H1 (cell line): ENCODE data around the gene NEK4. TPM values are rescaled to one million over a fixed set of nuclear protein-coding genes. Genes with fewer than 3 reads are reported as not detected.

Experiments
- CTCF ChIA-PET: fragments of 300-600 bp; sonication (Branson Sonifier 250); formaldehyde crosslinking; loops from one replicate; lab custom pipeline; 2021; ENCODE audit not compliant: partially characterized antibody; lab: Charles Lee
- POLR2A ChIA-PET: fragments of 300-600 bp; sonication (Branson Sonifier 250); formaldehyde crosslinking; loops from one replicate; lab custom pipeline; 2021; ENCODE audit warnings: inconsistent platforms; ENCODE audit not compliant: partially characterized antibody; lab: Charles Lee
- DNase-seq, 2 experiments: peaks; one replicate each; pipeline versions ENCODE4 v3.0.0 to v3.0.0-alpha.2; 2010 to 2022; ENCODE audit warnings: low spot score in 2 of 2, low read depth in 1 of 2, mixed read lengths in 1 of 2
- FAIRE-seq: peaks from 2 replicates; lab custom pipeline; 2011; peaks lifted over from hg19 to GRCh38; lab: Jason Lieb, UNC
- H2AFZ ChIP-seq: 2 replicates; pipeline ENCODE4 v1.8.1; 2012; ENCODE audit warnings: low read length, inconsistent platforms
- H2AK5ac ChIP-seq: 2 replicates; pipeline ENCODE4 v1.6.1; 2013; ENCODE audit warnings: low read depth, low read length
- H2BK120ac ChIP-seq: replicated peaks from 2 replicates; pipeline ENCODE3; 2013; ENCODE audit warnings: low read depth, low read length, inconsistent platforms
- H2BK12ac ChIP-seq: 2 replicates; pipeline ENCODE4 v1.6.1; 2013; ENCODE audit warnings: low read depth, low read length
- H2BK15ac ChIP-seq: 2 replicates; pipeline ENCODE4 v1.6.1; 2013; ENCODE audit warnings: low read length
- H2BK20ac ChIP-seq: 2 replicates; pipeline ENCODE4 v1.6.1; 2013; ENCODE audit warnings: low read length
- H2BK5ac ChIP-seq: 2 replicates; pipeline ENCODE4 v1.6.1; 2013; ENCODE audit warnings: low read depth, low read length
- H3K14ac ChIP-seq: 2 replicates; pipeline ENCODE4 v1.6.1; 2013; ENCODE audit warnings: inconsistent platforms; ENCODE audit not compliant: insufficient read length
- H3K18ac ChIP-seq: 2 replicates; pipeline ENCODE4 v1.6.1; 2013; ENCODE audit warnings: low read length; ENCODE audit errors: extremely low read depth
- H3K23ac ChIP-seq: 2 replicates; pipeline ENCODE4 v1.6.1; 2013; ENCODE audit warnings: inconsistent platforms; ENCODE audit not compliant: insufficient read length
- H3K23me2 ChIP-seq: 2 replicates; pipeline ENCODE4 v1.6.1; 2013; ENCODE audit warnings: low read depth, low read length
- H3K27ac ChIP-seq: 2 replicates; pipeline ENCODE4 v1.6.1; 2011; ENCODE audit warnings: low read depth, low read length, inconsistent platforms
- H3K27me3 ChIP-seq, 4 experiments: replicated peaks in 1 of 4; 1 replicate in 1 of 4; 2 replicates in 3 of 4; pipeline versions ENCODE4 v1.6.1 to v1.8.1; 2011 to 2013; ENCODE audit warnings: low read length in 3 of 4, mild to moderate bottlenecking in 3 of 4, inconsistent platforms in 2 of 4, mixed read lengths in 2 of 4, moderate library complexity in 1 of 4; ENCODE audit not compliant: control insufficient read depth in 3 of 4, insufficient read depth in 3 of 4; ENCODE audit errors: extremely low read depth in 1 of 4
- H3K36me3 ChIP-seq, 4 experiments: 2 replicates each; pipeline versions ENCODE4 v1.6.1 to v1.8.1; 2011 to 2013; ENCODE audit warnings: mild to moderate bottlenecking in 4 of 4, low read length in 3 of 4, moderate library complexity in 2 of 4, control low read depth in 1 of 4, inconsistent platforms in 1 of 4; ENCODE audit not compliant: insufficient read depth in 4 of 4, control insufficient read depth in 2 of 4
- H3K4ac ChIP-seq: replicated peaks from 2 replicates; pipeline ENCODE3; 2013; ENCODE audit warnings: low read length, low read depth, mixed read lengths, inconsistent platforms; ENCODE audit not compliant: insufficient read length
- H3K4me1 ChIP-seq, 4 experiments: replicated peaks in 1 of 4; 1 replicate in 1 of 4; 2 replicates in 3 of 4; pipeline versions ENCODE4 v1.6.1 to v1.8.1; 2011 to 2013; ENCODE audit warnings: low read length in 3 of 4, inconsistent platforms in 2 of 4, mixed read lengths in 1 of 4; ENCODE audit not compliant: insufficient read depth in 4 of 4, control insufficient read depth in 3 of 4
- H3K4me2 ChIP-seq, 2 experiments: 2 replicates each; pipeline versions ENCODE4 v1.6.1 to v1.8.1; 2011 to 2013; ENCODE audit warnings: low read depth in 2 of 2, low read length in 2 of 2, control low read depth in 1 of 2, inconsistent platforms in 1 of 2, mild to moderate bottlenecking in 1 of 2; ENCODE audit not compliant: insufficient read depth in 1 of 2
- H3K4me3 ChIP-seq, 4 experiments: fragments of 200-600, 300-600 bp in 1 of 4; sonication (generic), shearing (Covaris generic), sonication (Bioruptor Twin) in 1 of 4; 2 replicates each; pipeline versions ENCODE4 v1.5.1 to v1.8.1; 2011 to 2016; ENCODE audit warnings: low read length in 4 of 4, low read depth in 3 of 4, control low read depth in 2 of 4, inconsistent platforms in 2 of 4, mild to moderate bottlenecking in 2 of 4, mixed read lengths in 1 of 4, moderate library complexity in 1 of 4; ENCODE audit not compliant: insufficient read depth in 2 of 4; ENCODE audit errors: extremely low read depth in 1 of 4
- H3K56ac ChIP-seq: replicated peaks from 2 replicates; pipeline ENCODE3; 2013; ENCODE audit warnings: low read depth, mild to moderate bottlenecking, mixed read lengths, low read length, inconsistent platforms; ENCODE audit not compliant: insufficient read length
- H3K79me1 ChIP-seq: 2 replicates; pipeline ENCODE4 v1.6.1; 2013; ENCODE audit warnings: low read depth, low read length, control low read depth
- H3K79me2 ChIP-seq, 2 experiments: 2 replicates each; pipeline versions ENCODE4 v1.6.1 to v1.8.1; 2012 to 2013; ENCODE audit warnings: low read length in 2 of 2, mild to moderate bottlenecking in 2 of 2, inconsistent platforms in 1 of 2; ENCODE audit not compliant: insufficient read depth in 2 of 2, control insufficient read depth in 1 of 2
- H3K9ac ChIP-seq, 4 experiments: replicated peaks in 1 of 4; 1 replicate in 1 of 4; 2 replicates in 3 of 4; pipeline versions ENCODE4 v1.6.1 to v1.8.1; 2011 to 2013; ENCODE audit warnings: low read depth in 3 of 4, low read length in 3 of 4, control low read depth in 2 of 4, mild to moderate bottlenecking in 2 of 4, moderate library complexity in 2 of 4, inconsistent platforms in 1 of 4; ENCODE audit errors: extremely low read depth in 1 of 4
- H3K9me3 ChIP-seq, 2 experiments: 2 replicates each; pipeline versions ENCODE4 v1.6.1 to v1.8.1; 2012 to 2013; ENCODE audit warnings: mild to moderate bottlenecking in 2 of 2, moderate library complexity in 2 of 2, control low read depth in 1 of 2, inconsistent platforms in 1 of 2, low read depth in 1 of 2, low read length in 1 of 2, mixed read lengths in 1 of 2; ENCODE audit not compliant: insufficient read depth in 2 of 2
- H4K20me1 ChIP-seq, 2 experiments: replicated peaks in 1 of 2; 2 replicates each; pipeline versions ENCODE3 to v1.8.1; 2011 to 2013; ENCODE audit warnings: inconsistent platforms in 2 of 2, low read length in 2 of 2, mild to moderate bottlenecking in 1 of 2; ENCODE audit not compliant: insufficient read depth in 2 of 2, control insufficient read depth in 1 of 2
- H4K5ac ChIP-seq: 2 replicates; pipeline ENCODE4 v1.6.1; 2013; ENCODE audit warnings: low read length, low read depth, mixed read lengths, inconsistent platforms; ENCODE audit not compliant: insufficient read length
- H4K8ac ChIP-seq: 2 replicates; pipeline ENCODE4 v1.8.0; 2013; ENCODE audit warnings: mild to moderate bottlenecking, moderate library complexity, low read length, inconsistent platforms; ENCODE audit not compliant: insufficient read depth; ENCODE audit errors: extremely low read depth
- H4K91ac ChIP-seq: replicated peaks from 2 replicates; pipeline ENCODE3; 2013; ENCODE audit warnings: low read length, mixed read lengths, inconsistent platforms; ENCODE audit not compliant: insufficient read length
- EZH2 ChIP-seq: fragments of 200-600 bp; sonication (generic); IDR thresholded peaks from 2 replicates; pipeline ENCODE4 v1.7.1; 2012; ENCODE audit warnings: low read depth, mild to moderate bottlenecking, moderate library complexity, low read length, inconsistent platforms; ENCODE audit not compliant: severe bottlenecking
- HDAC6 ChIP-seq: IDR thresholded peaks from one replicate; pipeline ENCODE4 v1.7.1; 2012; ENCODE audit warnings: low read depth, mild to moderate bottlenecking, inconsistent platforms, low read length, moderate library complexity
- KDM4A ChIP-seq: IDR thresholded peaks from one replicate; pipeline ENCODE4 v1.7.1; 2012; ENCODE audit warnings: low read depth, mild to moderate bottlenecking, moderate library complexity, low read length, inconsistent platforms; ENCODE audit not compliant: severe bottlenecking
- MAX ChIP-seq: IDR thresholded peaks from 2 replicates; pipeline ENCODE4 v1.6.1; 2012; ENCODE audit warnings: inconsistent platforms
- PHF8 ChIP-seq: fragments of 200-600 bp; sonication (generic); conservative IDR thresholded peaks from 2 replicates; pipeline ENCODE4 v1.7.1; 2012; ENCODE audit warnings: low read depth, mild to moderate bottlenecking, inconsistent platforms, low read length, moderate library complexity
- POLR2A ChIP-seq, 2 experiments: IDR thresholded peaks; 1 replicate in 1 of 2; 2 replicates in 1 of 2; pipeline ENCODE4 v1.6.1; 2011; ENCODE audit warnings: low read depth in 2 of 2, low read length in 2 of 2, mild to moderate bottlenecking in 2 of 2; ENCODE audit errors: control extremely low read depth in 1 of 2
- RBBP5 ChIP-seq: IDR thresholded peaks from 2 replicates; pipeline ENCODE4 v1.7.1; 2012; ENCODE audit warnings: low read depth, mild to moderate bottlenecking, inconsistent platforms, low read length, moderate library complexity, borderline replicate concordance
- RFX5 ChIP-seq: IDR thresholded peaks from 2 replicates; pipeline ENCODE4 v1.6.1; 2011; ENCODE audit warnings: low read depth, low read length, improper control_type of control experiment, borderline replicate concordance
- SAP30 ChIP-seq: fragments of 300-600 bp; sonication (generic); IDR thresholded peaks from 2 replicates; pipeline ENCODE4 v1.7.1; 2012; ENCODE audit warnings: low read length, moderate library complexity, mild to moderate bottlenecking, inconsistent platforms; ENCODE audit not compliant: insufficient read depth, insufficient replicate concordance
- SP4 ChIP-seq: IDR thresholded peaks from 2 replicates; pipeline ENCODE4 v1.6.1; 2012; ENCODE audit warnings: low read length, inconsistent platforms
- SRF ChIP-seq: IDR thresholded peaks from 2 replicates; pipeline ENCODE4 v1.6.1; 2011; ENCODE audit warnings: mild to moderate bottlenecking, low read depth, low read length, moderate library complexity
- SUZ12 ChIP-seq: fragments of 200-600 bp; sonication (generic); IDR thresholded peaks from 2 replicates; pipeline ENCODE4 v1.6.1; 2012; ENCODE audit warnings: mild to moderate bottlenecking, inconsistent platforms, low read length, moderate library complexity, mixed read lengths
- TAF1 ChIP-seq: IDR thresholded peaks from 2 replicates; pipeline ENCODE4 v1.6.1; 2011; ENCODE audit warnings: mild to moderate bottlenecking, low read depth, low read length
- ZNF274 ChIP-seq: IDR thresholded peaks from 2 replicates; pipeline ENCODE4 v1.7.0; 2012; ENCODE audit warnings: low read length, borderline replicate concordance; ENCODE audit errors: extremely low read depth
- WGBS, 2 experiments: shearing (Covaris generic) in 1 of 2; methylation state at CpG; one replicate each; pipeline versions ENCODE4 v1.1.6 to v1.1.7; 2013 to 2015; ENCODE audit warnings: low lambda C conversion rate in 2 of 2, mixed read lengths in 2 of 2, inconsistent platforms in 1 of 2, low coverage in 1 of 2, missing lambda C conversion rate in 1 of 2; ENCODE audit not compliant: insufficient replicate concordance in 2 of 2, insufficient coverage in 1 of 2, insufficient read length in 1 of 2; ENCODE audit errors: extremely low coverage in 1 of 2, missing lambda C conversion rate in 1 of 2; 5-methylcytosine and 5-hydroxymethylcytosine counted together
- polyA plus RNA-seq, 7 experiments: library from polyadenylated mRNA; depleted of rRNA in 3 of 7; stranded (reverse) in 5 of 7; unstranded in 2 of 7; fragments of >200 nt in 5 of 7; fragments of 200-250 nt in 2 of 7; gene quantifications; 1 replicate in 5 of 7; 2 replicates in 1 of 7; 4 replicates in 1 of 7; pipeline versions ENCODE4 v1.2.1 to v1.2.3, GENCODE V29; 2011 to 2013; ENCODE audit warnings: missing spikeins in 2 of 7, mixed read lengths in 2 of 7
- total RNA-seq: library from RNA; stranded (reverse); fragmentation: NEBNext Ultra II Directional; extraction: Animal tissue kit (Norgen Biotek cat#: 25700); gene quantifications from 2 replicates; pipeline ENCODE4 v1.2.1, GENCODE V29; 2021

NEK4 gene
- total and polyA plus RNA-seq, 2 of the 8 experiments (the other 6 are each of a cell fraction or from before 2014, with no cell fraction given) = 7.5 to 40.0 TPM

GRCh38 chr3:52707585-52707984 lies 63.2 kb downstream of the NEK4 start:
- Histone ChIP-seq H3K36me3 (peaks cover 0 to 16% (median 1%) of the 10 kb centered on the region in 4 experiments; a peak in 3 of 8 replicates), H4K91ac (no peak overlapping the region), H2BK5ac (no peak overlapping the region), H3K79me2 (peaks cover 0 to 30% of the 10 kb centered on the region in 2 experiments; a peak in 2 of 4 replicates), H4K5ac (no peak overlapping the region), H2BK15ac (no peak overlapping the region), H3K4ac (no peak overlapping the region), H3K79me1 (peaks cover 8% of the 10 kb centered on the region; the same call in 1 of the 2 replicates), H3K9ac (no peak overlapping the region), H3K4me1 (peaks cover 0 to 5% (median 2%) of the 10 kb centered on the region in 4 experiments; a peak in 5 of 7 replicates), H3K56ac (no peak overlapping the region), H3K23me2 (peaks cover 13% of the 10 kb centered on the region), H3K23ac (no peak overlapping the region), H2BK12ac (no peak overlapping the region), H3K14ac (no peak overlapping the region), H3K9me3 (no peaks in the 10 kb centered on the region), H2BK120ac (no peak overlapping the region), H2BK20ac (no peak overlapping the region), H4K20me1 (peaks cover 0 to 2% of the 10 kb centered on the region in 2 experiments), H3K4me2 (peak overlapping the region in 1 of 2 experiments; percentile 99; a peak in 2 of 4 replicates), H3K27ac (no peak overlapping the region), H3K18ac (no peak overlapping the region), H2AFZ (no peak overlapping the region), H2AK5ac (no peak overlapping the region), H3K4me3 (peak overlapping the region in 1 of 4 experiments; percentile 93; a peak in 1 of 8 replicates), H4K8ac (no peak overlapping the region), H3K27me3 (no peaks in the 10 kb centered on the region)
- CTCF ChIA-PET = interaction anchor here (0.6 kb wide), 1 partner anchor 79 kb away, joined by 3 read pairs; no protein-coding TSS in a partner anchor
- POLR2A ChIA-PET = interaction anchor here (1.8 to 18.8 kb wide), 3 partner anchors 8 to 16 kb away, joined by 5 to 347 read pairs (median 40); partner anchors contain the start of genes GNL3 and PBRM1
- FAIRE-seq (no peak), DNase-seq (no peak)
- 88% methylated on average over 4 of the region's 4 CpGs; no CpG with 5 or more reads in 1 of the 2 experiments for WGBS, 2 experiments
- TF ChIP-seq EZH2 (no peak), ZNF274 (no peak), RBBP5 (no peak), SAP30 (no peak), SP4 (no peak), TAF1 (no peak), SUZ12 (no peak), SRF (no peak), PHF8 (no peak), RFX5 (no peak), POLR2A (IDR thresholded peaks at IDR 0.05; ENCODE audit: control extremely low read depth in 1 of 2, low read depth in 2 of 2, low read length in 2 of 2) (no peak), KDM4A (no peak), MAX (no peak), HDAC6 (no peak)
